ENCODE results near the gene CDH5.

CDH5 gene

GRCh38 chr16:66388350-66389139, 22.1 kb downstream of the CDH5 start:
- no peak for TF ChIP-seq CTCF (IDR thresholded peaks at IDR 0.05; ENCODE audit: low read depth, low read length)
- H3K4me3 ChIP-seq (ENCODE audit: low read depth, low read length): no peak overlapping the region

GRCh38 chr16:66389256-66390176, 23.0 kb downstream of the CDH5 start:
- no peak overlapping the region for H3K4me3 ChIP-seq (ENCODE audit: low read depth, low read length)
- TF ChIP-seq CTCF (IDR thresholded peaks at IDR 0.05; ENCODE audit: low read depth, low read length): no peak

- TF ChIP-seq CTCF (IDR thresholded peaks at IDR 0.05; ENCODE audit: low read depth, low read length): no peak
- H3K4me3 ChIP-seq (ENCODE audit: low read depth, low read length): no peak overlapping the region
Observed at GRCh38 chr16:66390346-66391108, 24.0 kb downstream of the CDH5 start.

- TF ChIP-seq CTCF (IDR thresholded peaks at IDR 0.05; ENCODE audit: low read depth, low read length): no peak
- H3K4me3 ChIP-seq (ENCODE audit: low read depth, low read length): no peak overlapping the region
Observed at GRCh38 chr16:66391726-66392670, 25.5 kb downstream of the CDH5 start.

- H3K4me3 ChIP-seq (ENCODE audit: low read depth, low read length): no peak overlapping the region
- no peak for TF ChIP-seq CTCF (IDR thresholded peaks at IDR 0.05; ENCODE audit: low read depth, low read length)
Observed at GRCh38 chr16:66395806-66396555, 29.5 kb downstream of the CDH5 start.

Data from WI38 (cell line).